Measurements from ENCODE around the gene FAM107A.

The FAM107A gene

DNA sequence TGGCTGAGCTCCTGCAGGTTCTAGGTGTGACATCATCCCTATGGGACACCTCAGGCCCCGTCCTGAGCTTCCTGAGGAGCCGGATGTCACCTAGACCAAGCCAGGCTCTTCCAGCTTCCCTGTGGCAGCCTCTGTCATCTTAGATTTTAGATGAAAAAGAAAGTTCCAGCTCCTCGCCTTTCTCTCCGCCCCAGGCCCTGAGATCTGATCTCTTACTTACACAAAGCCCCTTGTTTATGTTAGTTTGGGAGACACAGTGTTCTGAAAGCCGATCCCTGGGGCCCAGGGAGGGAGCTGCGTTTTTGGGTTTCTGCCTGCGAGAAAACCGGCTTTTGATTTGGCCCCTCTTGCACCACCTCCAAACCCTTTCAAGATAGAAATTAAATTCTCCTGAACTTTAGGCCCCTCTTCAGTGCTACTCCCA, 40.2 kb upstream of the FAM107A start:
- Histone ChIP-seq H3K9me3 (ENCODE audit: control insufficient read depth, low read length) (no peaks in the 10 kb centered on the region), H3K9ac (no peak overlapping the region), H3K27ac (peak overlapping the region; percentile 33), H3K36me3 (ENCODE audit: control insufficient read depth, insufficient read depth, low read length) (no peaks in the 10 kb centered on the region), H3K79me2 (no peaks in the 10 kb centered on the region), H3K4me3 (ENCODE audit: low read depth, low read length) (no peak overlapping the region), H2AFZ (peak overlapping the region; percentile 78), H3K4me2 (ENCODE audit: low read length) (no peak overlapping the region), H3K4me1 (peaks cover 14% of the 10 kb centered on the region), H3K27me3 (ENCODE audit: control insufficient read depth, insufficient read depth, low read length) (no peaks in the 10 kb centered on the region)
- TF ChIP-seq, protein P1, sequence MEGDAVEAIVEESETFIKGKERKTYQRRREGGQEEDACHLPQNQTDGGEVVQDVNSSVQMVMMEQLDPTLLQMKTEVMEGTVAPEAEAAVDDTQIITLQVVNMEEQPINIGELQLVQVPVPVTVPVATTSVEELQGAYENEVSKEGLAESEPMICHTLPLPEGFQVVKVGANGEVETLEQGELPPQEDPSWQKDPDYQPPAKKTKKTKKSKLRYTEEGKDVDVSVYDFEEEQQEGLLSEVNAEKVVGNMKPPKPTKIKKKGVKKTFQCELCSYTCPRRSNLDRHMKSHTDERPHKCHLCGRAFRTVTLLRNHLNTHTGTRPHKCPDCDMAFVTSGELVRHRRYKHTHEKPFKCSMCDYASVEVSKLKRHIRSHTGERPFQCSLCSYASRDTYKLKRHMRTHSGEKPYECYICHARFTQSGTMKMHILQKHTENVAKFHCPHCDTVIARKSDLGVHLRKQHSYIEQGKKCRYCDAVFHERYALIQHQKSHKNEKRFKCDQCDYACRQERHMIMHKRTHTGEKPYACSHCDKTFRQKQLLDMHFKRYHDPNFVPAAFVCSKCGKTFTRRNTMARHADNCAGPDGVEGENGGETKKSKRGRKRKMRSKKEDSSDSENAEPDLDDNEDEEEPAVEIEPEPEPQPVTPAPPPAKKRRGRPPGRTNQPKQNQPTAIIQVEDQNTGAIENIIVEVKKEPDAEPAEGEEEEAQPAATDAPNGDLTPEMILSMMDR (IDR thresholded peaks at IDR 0.05): no peak

DNA sequence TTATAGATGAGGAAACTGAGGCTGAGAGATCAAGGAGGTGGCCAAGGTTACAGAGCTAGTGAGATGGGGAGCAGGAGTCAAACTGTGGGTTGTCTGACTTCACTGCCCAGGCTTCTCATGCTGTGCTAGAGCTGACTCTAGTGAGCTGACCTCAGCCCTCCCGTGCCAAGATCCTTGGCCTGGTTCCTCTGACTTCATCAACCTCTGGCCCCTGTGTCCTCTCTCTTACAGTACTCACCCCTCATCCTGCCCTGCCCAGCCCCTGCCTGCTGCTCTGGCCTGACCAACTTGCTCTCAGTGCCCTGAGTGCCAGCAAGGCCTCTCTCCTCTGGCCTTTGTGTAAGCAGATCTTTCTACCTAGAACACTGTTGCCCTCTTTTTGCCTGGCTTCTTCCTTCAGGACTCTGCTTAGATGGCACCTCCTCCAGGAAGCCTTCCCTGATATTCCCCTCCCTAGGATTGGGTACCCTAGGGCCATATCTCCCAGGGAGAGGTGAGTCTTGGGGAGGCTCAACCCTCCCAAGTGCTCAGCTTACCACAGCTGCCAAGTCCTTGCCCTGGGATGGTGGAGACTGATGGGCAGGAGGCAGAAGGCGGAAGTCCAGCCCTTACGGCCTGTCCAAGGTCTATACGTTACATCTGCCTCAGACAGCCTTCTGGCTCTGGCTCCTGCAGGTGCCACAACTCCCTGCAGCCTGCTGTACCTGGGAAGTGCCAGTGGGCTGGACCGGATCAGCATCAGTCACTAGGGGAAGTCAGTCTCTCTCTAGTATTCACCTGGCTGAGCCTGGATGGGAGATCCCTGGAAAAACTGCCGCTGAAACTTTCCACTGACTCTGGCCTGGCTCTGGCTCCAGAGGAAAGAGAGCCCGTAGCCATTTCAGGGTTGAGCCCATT, 36.3 kb upstream of the FAM107A start:
- Histone ChIP-seq H3K79me2 (no peaks in the 10 kb centered on the region), H2AFZ (no peak overlapping the region), H3K9me3 (ENCODE audit: control insufficient read depth, low read length) (no peaks in the 10 kb centered on the region), H3K4me3 (ENCODE audit: low read depth, low read length) (no peak overlapping the region), H3K36me3 (ENCODE audit: control insufficient read depth, insufficient read depth, low read length) (no peaks in the 10 kb centered on the region), H3K4me1 (peaks cover 27% of the 10 kb centered on the region), H3K27ac (no peak overlapping the region), H3K9ac (no peak overlapping the region), H3K27me3 (ENCODE audit: control insufficient read depth, insufficient read depth, low read length) (no peaks in the 10 kb centered on the region), H3K4me2 (ENCODE audit: low read length) (no peak overlapping the region)
- TF ChIP-seq, protein P1 (IDR thresholded peaks at IDR 0.05): no peak

DNA sequence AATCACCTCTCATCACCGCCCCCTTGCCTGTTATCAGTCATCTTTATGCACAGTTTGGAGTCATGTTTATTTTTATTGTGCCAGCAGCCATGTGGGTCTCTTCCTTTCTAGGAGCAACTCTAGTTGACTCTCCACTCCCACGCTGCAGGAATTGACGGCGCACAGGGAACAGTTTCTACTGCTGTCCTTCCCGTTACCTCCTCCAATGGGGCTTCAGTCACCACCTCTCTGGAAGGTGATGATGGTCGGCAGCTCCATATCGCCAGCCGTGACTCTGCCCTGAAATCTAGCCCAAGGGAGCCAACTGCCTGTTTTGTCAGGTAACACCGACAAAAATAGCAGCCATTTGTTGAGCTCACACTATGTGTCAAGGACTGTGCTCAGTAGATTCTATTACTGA, 35.6 kb upstream of the FAM107A start:
- TF ChIP-seq, protein P1 (IDR thresholded peaks at IDR 0.05): no peak
- H3K9me3 ChIP-seq (ENCODE audit: control insufficient read depth, low read length): no peaks in the 10 kb centered on the region

DNA sequence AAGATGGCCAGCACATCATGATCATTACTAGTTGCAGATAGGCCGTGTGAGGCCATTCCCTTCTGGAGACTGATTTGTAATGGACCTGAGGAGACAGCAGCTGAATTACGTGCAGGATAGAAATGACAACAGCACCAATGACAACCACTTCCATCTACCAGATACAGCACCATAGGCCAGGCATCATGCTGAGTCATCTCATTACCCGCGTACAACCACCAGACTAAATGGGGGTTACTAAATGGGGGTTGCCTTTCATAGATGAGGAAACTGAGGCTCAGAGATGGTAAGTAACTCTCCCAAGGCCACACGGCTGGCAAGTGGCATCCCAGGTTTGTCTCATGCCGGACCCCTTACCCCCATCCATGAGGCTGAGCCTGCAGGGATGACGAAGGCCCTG, 32.8 kb upstream of the FAM107A start:
- H3K36me3 ChIP-seq (ENCODE audit: control insufficient read depth, insufficient read depth, low read length): no peaks in the 10 kb centered on the region
- no peak overlapping the region for H2AFZ ChIP-seq
- peaks cover 19% of the 10 kb centered on the region for H3K4me1 ChIP-seq
- TF ChIP-seq, protein P1 (IDR thresholded peaks at IDR 0.05): no peak
- H3K9ac ChIP-seq: no peak overlapping the region
- H3K79me2 ChIP-seq: no peaks in the 10 kb centered on the region
- no peak overlapping the region for H3K27ac ChIP-seq
- H3K27me3 ChIP-seq (ENCODE audit: control insufficient read depth, insufficient read depth, low read length): no peaks in the 10 kb centered on the region
- no peak overlapping the region for H3K4me2 ChIP-seq (ENCODE audit: low read length)
- no peak overlapping the region for H3K4me3 ChIP-seq (ENCODE audit: low read depth, low read length)
- H3K9me3 ChIP-seq (ENCODE audit: control insufficient read depth, low read length): no peaks in the 10 kb centered on the region

More for the DNA sequence above, 35.6 kb upstream of the FAM107A start:
- Histone ChIP-seq H2AFZ (no peak overlapping the region), H3K4me3 (ENCODE audit: low read depth, low read length) (no peak overlapping the region), H3K27me3 (ENCODE audit: control insufficient read depth, insufficient read depth, low read length) (no peaks in the 10 kb centered on the region), H3K27ac (no peak overlapping the region), H3K36me3 (ENCODE audit: control insufficient read depth, insufficient read depth, low read length) (no peaks in the 10 kb centered on the region), H3K4me1 (peaks cover 26% of the 10 kb centered on the region), H3K4me2 (ENCODE audit: low read length) (no peak overlapping the region), H3K79me2 (no peaks in the 10 kb centered on the region), H3K9ac (no peak overlapping the region)

All from parathyroid adenoma (tissue), 2 donors.